Measurements from ENCODE around the gene PIANP.

PIANP gene

DNA sequence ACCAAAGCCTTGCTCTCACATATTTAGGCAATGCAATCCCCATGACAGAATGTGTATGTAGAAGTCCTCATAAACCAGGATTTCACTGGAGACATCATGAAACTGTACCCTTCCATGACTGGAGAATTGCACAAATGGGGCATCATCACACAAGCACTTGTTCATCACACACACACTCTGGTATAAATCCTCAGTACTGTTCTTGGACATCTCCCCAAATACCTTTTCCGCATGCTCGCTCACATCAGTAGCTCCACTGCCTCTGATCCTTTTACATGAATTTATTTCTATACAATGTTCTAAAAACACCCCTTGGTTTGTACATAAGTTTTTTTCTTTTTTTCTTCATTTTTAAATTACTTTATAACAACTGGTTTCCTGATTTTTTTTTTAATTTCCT, 34.4 kb downstream of the PIANP start:
- no peak for DNase-seq

DNA sequence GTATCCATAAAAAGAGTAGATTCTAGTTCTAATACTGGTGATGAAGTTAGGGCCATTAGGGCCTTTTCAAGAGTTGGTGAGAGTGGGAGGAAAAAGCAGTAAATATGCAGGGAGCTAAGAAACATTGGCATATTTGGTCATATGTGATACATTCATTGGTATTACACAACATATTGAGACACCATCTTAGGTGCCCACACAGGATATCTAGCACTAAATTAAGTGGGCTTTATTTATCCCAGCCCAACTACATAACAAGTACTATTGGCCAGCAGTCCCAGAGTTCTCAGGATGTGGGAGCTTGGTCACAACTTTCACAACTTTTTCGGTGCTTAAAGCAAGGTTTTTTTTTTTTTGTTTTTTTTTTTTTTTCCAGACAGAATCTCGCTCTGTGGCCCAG, 35.7 kb downstream of the PIANP start:
- no peak for DNase-seq

DNA sequence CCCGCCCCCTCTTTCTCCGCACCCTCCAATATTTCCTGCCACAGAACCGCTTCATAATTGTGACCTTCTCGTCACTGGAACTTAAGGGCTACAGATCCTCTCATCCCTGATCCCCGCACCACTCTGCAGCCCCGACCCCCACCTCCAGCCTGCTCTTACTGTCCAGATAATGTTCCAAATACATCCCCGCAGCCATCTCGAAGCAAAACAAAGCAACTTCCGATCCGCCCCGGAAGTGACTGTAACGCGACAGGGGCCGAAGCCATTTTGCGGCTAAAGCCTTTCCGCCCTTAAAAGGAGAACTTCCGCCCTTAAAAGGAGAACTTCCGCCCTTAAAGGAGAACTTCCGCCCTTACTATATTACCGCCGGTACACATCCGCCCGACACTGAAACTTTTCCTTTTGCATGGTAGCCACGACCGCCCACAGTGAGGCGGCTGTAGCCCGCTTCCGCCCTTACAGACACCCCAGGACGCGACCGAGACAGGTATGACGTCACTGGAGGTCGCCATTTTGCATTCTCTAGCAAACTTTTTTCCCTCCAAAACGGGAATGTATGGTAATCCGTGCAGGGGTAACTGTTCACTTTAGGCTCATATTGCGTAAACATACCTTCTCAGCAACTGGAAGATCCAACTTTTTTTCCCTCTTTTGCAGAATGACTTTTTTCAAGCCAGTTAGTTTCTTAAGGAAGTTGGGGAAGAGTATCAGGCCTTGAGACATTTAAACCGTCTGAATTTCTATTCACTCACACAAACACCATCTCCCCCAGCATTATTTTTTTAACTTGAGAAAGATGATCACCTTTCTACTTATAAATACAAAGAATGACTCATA, 37.5 kb downstream of the PIANP start, which contains the start of gene ING4:
Gene ING4 (minus strand): TSS at position 214 of the 837 bp plus-strand sequence. CDS start 18 bp downstream, at position 196.
- peak; percentile 100 for DNase-seq

DNA sequence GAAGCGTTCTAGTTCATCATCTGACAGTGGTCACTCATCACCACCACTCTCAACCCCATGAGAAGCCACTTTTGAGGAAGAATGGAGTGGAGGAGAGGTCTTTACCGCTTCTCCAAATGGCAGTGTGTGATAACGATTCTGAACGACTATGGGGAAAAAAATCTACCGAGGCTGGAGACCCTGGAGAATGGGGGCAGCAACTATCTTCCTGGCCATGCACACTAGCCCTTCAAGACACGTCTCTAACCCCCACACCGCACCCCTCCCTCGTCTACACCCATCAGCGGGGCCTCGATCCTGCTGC, 38.1 kb downstream of the PIANP start:
- DNase-seq = no peak

DNA sequence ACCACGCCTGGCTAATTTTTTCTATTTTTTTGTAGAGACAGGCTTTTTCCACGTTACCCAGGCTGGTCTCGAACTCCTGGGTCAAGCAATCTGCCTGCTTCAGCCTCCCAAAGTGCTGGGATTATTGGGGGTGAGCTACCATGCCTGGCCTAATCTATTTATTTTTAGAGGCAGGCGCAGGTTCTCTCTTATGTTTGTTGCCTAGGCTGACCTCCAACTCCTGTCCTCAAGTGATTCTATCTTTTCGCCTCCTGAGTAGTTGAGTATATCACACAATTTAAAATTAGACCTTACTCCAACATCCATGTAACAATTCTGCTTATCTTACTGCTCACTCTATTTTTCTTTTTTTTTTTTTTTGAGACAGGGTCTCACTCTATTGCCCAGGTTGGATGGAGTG, 46.6 kb downstream of the PIANP start:
- DNase-seq = no peak

DNA sequence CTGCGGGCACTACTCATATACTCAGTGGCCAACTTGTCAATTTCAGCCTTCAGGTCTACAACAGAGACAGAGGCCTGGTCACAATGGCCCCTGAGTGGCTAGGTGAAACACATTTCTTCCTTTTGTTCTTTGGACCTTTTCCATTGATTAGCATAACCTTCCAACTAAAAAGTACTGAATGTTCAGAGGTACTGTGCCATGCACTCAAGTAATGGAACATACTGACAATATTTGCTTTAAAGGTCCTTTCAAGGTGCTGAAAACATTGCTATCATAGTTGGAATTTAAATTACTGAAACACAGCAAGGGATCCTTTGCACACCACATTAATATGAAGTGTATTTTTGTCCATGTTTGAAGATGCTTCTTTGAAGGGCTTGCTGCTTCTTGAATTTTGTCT, 47.3 kb downstream of the PIANP start:
- DNase-seq = no peak

DNA sequence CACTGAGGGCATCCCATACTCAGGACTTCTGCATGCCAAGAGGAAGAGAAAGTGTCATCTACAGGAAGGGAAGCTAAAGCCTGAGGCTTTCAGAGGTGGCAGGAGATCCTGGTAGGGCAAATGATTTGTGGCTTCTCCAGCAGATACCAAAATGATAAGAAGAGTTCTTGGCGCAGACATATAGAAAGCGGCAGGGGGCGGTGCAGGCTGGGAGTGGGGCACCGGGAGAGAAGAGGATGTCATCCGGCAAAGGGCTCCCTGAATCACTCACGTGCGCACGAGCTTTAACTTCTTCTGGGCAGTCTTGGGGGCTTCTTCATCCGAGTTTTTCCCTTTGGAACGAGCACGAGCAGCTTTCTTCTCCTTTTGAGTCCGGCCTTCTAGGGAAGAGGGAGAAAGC, 48.2 kb downstream of the PIANP start:
- DNase-seq = no peak

DNA sequence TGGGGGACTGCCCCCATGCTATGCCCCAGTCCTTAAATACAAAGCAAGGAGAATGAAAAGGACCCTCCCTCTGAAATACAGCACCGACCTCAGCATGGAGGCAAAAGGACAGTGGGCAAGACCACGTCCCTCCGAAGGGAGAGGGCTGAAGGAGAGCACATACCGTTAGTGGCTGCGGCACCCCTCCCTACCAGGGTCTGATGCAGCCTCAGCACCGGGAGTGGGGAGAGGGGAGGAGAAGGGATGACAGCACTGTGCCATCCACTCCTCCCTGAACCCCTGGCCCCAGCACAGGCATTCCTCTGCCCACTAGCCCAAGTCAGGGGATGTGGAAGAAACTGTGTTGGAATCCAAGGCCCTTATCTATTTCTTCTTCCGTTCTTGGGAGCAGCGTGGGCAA, 49.8 kb downstream of the PIANP start:
- no peak for DNase-seq

DNA sequence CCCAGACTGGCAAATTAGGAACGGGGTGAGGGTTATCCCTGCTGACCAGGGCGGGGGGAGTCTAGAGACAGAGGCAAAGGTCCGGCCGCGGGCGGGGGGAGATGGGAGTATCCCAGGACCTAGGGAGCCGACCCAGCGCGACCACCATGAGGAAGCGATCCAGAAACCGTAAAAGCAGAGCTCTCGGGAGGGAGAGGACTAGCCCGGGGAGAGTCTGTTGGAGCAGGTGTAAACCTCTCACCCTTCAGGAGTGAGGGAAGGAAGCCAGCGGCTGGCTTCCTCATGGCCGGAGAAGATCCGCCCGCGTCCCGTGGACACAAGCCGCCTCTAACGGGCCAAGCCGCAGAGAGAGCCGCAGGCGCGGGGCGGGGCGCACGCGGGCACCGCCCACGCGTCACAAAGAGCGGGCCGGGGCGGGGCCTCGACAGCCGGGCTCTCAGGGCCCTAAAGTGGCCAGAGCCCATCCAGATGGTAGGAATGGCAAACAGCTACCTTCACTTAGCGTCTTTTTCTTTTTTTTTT, 53.5 kb downstream of the PIANP start, which contains the start of gene ACRBP:
Gene ACRBP (minus strand): TSS at position 350 of the 522 bp plus-strand sequence. CDS start 66 bp downstream, at position 284.
- DNase-seq = peak; percentile 90

DNA sequence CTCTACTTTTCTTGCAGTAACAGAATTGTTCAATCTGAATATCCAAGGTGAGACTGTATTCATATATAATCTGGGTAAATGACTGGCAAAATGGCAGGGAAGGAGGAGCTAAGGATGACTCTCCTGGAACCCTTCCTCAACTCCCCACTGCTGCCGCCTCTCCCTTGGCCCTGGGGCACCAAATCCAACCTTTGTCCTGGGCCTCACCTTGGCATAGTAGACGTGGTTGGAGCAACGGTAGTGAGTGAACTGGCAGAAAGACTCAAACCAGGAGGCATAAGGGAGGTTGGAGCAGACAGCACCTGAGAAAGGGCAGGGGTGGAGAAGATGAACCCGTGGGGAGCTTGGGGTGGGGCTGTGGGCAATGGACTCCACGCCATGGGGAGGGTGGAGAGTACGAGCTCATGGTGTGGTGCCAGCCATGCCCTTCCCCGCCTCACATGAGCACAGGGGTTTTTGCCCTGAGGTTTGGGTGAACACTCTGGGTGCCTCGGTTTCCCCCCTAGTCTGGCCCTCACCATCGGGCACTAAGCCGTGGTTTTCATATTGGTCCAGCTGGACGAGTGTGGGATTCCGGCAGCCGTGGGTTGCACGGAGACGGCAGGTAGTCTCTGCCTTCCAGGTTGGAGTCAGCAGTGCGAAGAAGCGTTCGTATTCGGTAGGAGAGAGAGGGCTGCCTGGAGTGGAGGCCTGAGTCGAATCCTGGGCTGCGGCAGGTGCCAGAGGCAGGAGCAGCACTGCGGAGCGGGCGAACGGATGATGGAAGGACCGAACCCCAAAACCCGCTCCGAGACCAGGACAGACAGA, 54.1 kb downstream of the PIANP start:
- DNase-seq = no peak

DNA sequence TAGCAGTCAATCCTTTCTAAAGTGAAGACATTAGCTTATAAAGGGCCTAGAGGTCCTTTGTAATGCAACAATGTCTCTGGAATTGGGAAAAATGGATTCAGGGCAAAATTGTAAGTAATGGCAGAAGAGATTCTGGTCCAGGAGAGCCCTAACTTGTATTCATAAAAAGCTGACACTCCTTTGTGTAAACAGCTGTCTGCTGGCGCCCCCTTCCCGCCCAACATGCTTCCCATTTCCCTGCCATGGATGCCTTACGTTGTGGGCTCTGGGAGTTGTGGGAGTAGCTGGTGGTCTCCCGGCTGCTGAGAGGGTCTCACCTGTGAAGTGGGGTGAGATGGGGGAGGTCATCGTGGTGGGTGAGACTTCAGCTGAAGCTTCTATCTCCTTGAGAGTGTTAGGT, 55.7 kb downstream of the PIANP start:
- no peak for DNase-seq

DNA sequence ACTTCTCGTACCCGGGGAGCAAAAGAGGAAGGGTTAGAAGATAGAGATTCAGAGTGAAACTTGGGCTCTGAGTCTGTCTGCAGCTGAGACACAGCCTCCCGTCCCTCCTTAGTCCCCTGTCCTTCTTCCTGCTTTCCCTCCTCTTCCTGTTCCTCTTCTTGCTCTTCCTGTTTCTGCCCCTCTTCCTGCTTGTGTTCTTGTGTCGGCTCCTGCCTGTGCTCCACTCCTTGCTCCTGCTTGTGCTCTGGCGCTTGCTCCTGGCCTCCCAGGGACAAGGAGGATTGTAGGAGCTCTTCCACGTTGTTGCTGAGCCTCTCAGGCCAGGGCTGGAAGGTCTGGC, 56.4 kb downstream of the PIANP start:
- DNase-seq = no peak

All from hematopoietic multipotent progenitor cell treated with erythropoietin and hydrocortisone succinate and interleukin-3 and kit ligand, for 4 days (in vitro differentiated cells).